ENCODE data around the gene KCNJ6. TPM values are rescaled to one million over a fixed set of nuclear protein-coding genes. Genes with fewer than 3 reads are reported as not detected.

The KCNJ6 gene
- total and polyA plus RNA-seq, 2 experiments from 2014 or later = 0.07 to 0.46 TPM

DNA sequence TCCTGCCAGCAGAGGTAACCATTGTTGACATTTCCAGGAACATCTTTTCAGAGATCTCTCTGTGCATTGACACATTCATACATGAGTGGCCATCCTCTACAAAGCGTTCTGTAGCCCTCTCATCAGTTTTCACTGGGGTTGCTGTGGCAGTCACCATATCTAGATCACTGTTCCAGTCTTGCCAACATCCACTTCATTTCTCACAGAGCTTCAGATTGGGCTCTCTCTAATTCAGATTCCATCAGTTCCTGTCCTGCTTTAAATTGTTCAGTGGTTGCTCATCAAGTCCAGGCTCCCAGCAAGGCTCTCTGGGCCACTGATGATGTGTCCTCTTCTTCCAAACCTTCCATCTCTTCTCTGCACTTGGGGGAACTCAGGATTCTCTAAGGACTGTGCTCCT, 173.7 kb downstream of the KCNJ6 start:
- Histone ChIP-seq H3K79me2 (no peaks in the 10 kb centered on the region), H3K4me3 (no peak overlapping the region), H3K9me3 (ENCODE audit: low read depth) (no peaks in the 10 kb centered on the region), H3K4me2 (no peak overlapping the region), H4K20me1 (ENCODE audit: insufficient read depth, poor library complexity, severe bottlenecking) (no peaks in the 10 kb centered on the region), H2AFZ (no peak overlapping the region), H3K36me3 (replicated peaks; ENCODE audit: insufficient read depth, low read depth) (no peaks in the 10 kb centered on the region), H3K9me2 (replicated peaks; ENCODE audit: insufficient read depth) (no peaks in the 10 kb centered on the region), H3K4me1 (ENCODE audit: insufficient read depth) (no peaks in the 10 kb centered on the region), H3K27ac (no peak overlapping the region), H3K27me3 (peaks cover 8% of the 10 kb centered on the region)
- DNase-seq (ENCODE audit: low spot score) = no peak
- TF ChIP-seq EZH2phosphoT487 (IDR thresholded peaks at IDR 0.05; ENCODE audit: low read depth, severe bottlenecking, unreplicated experiment) (no peak), EZH2 (IDR thresholded peaks at IDR 0.05; ENCODE audit: borderline replicate concordance) (no peak)
- TF ChIP-seq, protein P1, sequence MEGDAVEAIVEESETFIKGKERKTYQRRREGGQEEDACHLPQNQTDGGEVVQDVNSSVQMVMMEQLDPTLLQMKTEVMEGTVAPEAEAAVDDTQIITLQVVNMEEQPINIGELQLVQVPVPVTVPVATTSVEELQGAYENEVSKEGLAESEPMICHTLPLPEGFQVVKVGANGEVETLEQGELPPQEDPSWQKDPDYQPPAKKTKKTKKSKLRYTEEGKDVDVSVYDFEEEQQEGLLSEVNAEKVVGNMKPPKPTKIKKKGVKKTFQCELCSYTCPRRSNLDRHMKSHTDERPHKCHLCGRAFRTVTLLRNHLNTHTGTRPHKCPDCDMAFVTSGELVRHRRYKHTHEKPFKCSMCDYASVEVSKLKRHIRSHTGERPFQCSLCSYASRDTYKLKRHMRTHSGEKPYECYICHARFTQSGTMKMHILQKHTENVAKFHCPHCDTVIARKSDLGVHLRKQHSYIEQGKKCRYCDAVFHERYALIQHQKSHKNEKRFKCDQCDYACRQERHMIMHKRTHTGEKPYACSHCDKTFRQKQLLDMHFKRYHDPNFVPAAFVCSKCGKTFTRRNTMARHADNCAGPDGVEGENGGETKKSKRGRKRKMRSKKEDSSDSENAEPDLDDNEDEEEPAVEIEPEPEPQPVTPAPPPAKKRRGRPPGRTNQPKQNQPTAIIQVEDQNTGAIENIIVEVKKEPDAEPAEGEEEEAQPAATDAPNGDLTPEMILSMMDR (IDR thresholded peaks at IDR 0.05; ENCODE audit: poor library complexity) = no peak
- 88% methylated on average over 1 of the region's 1 CpG for WGBS (ENCODE audit: low lambda C conversion rate, missing lambda C conversion rate)

DNA sequence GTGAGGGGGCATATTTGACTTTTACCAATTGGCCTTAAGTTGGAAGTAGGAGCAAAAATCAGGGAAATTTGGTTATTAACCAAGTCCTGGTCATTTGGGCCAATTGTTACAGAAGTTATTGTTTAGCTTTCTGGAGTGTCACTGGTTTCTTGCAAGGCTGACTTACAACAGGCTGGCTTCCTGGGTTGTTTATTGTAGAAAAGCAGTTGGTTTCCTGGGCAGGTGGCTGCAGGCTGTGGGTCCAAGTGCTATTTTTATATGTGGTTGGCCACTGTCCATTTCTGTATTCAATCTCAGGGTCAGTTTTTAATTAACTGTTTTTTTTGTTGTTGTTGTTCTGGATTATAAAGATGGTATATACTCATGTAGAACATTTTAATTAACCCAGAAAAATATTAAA, 174.1 kb downstream of the KCNJ6 start:
- Histone ChIP-seq H4K20me1 (ENCODE audit: insufficient read depth, poor library complexity, severe bottlenecking) (no peaks in the 10 kb centered on the region), H3K27me3 (peaks cover 8% of the 10 kb centered on the region), H2AFZ (no peak overlapping the region), H3K79me2 (no peaks in the 10 kb centered on the region), H3K4me3 (no peak overlapping the region), H3K9me2 (replicated peaks; ENCODE audit: insufficient read depth) (no peaks in the 10 kb centered on the region), H3K4me2 (no peak overlapping the region), H3K9me3 (ENCODE audit: low read depth) (no peaks in the 10 kb centered on the region), H3K27ac (no peak overlapping the region), H3K36me3 (replicated peaks; ENCODE audit: insufficient read depth, low read depth) (no peaks in the 10 kb centered on the region), H3K4me1 (ENCODE audit: insufficient read depth) (no peaks in the 10 kb centered on the region)
- no peak for DNase-seq (ENCODE audit: low spot score)
- TF ChIP-seq EZH2 (IDR thresholded peaks at IDR 0.05; ENCODE audit: borderline replicate concordance) = no peak
- no peak for TF ChIP-seq EZH2phosphoT487 (IDR thresholded peaks at IDR 0.05; ENCODE audit: low read depth, severe bottlenecking, unreplicated experiment)

DNA sequence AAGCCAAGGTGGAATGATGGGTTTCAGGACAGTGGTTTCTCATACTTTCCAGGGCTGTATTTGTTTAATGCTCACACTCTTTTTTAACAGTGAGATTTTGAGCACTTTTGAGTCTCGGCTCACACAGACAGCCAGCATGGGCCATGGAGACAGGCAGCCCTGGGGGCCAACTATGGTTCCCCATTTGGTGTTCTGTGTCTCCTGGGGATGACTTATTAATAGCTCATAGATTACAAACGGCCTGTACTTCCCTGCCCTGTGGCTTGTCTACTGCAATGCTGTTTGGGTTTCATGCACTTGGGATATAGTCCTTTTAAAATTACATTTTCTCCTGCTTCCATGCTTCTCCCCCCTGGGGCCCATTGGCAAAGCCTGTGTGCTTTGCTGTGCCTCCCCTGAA, 178.3 kb downstream of the KCNJ6 start:
- Histone ChIP-seq H3K27ac (no peak overlapping the region), H3K27me3 (peaks cover 22% of the 10 kb centered on the region), H3K9me2 (replicated peaks; ENCODE audit: insufficient read depth) (no peaks in the 10 kb centered on the region), H3K79me2 (no peaks in the 10 kb centered on the region), H3K9me3 (ENCODE audit: low read depth) (no peaks in the 10 kb centered on the region), H3K4me1 (ENCODE audit: insufficient read depth) (no peaks in the 10 kb centered on the region), H2AFZ (no peak overlapping the region), H3K36me3 (replicated peaks; ENCODE audit: insufficient read depth, low read depth) (no peaks in the 10 kb centered on the region), H4K20me1 (ENCODE audit: insufficient read depth, poor library complexity, severe bottlenecking) (no peaks in the 10 kb centered on the region), H3K4me3 (no peak overlapping the region), H3K4me2 (no peak overlapping the region)
- DNase-seq (ENCODE audit: low spot score) = no peak
- 74% methylated on average over 2 of the region's 2 CpGs for WGBS (ENCODE audit: low lambda C conversion rate, missing lambda C conversion rate)
- TF ChIP-seq, protein P1 (IDR thresholded peaks at IDR 0.05; ENCODE audit: poor library complexity) = no peak
- TF ChIP-seq EZH2phosphoT487 (IDR thresholded peaks at IDR 0.05; ENCODE audit: low read depth, severe bottlenecking, unreplicated experiment) (no peak), EZH2 (IDR thresholded peaks at IDR 0.05; ENCODE audit: borderline replicate concordance) (no peak)

DNA sequence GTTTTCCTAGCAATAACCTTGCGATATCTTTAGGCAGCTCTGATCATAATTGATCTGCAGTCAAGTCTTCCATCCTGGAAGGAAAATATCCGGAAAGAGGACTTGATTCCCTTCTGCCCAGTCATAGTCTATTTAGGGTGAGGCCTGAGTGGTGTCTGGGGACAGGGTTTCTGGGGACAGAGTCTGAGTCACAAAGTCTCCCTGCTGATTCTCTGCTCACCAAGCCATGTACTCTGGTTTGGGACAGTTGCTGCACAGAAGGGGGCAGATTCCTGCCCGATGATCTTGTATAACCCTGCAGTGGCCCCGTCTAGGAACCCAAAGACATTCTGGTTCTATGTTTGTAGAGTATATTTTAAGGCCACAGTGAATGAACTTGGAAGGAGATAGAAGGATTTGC, 178.8 kb downstream of the KCNJ6 start:
- 78% methylated on average over 4 of the region's 4 CpGs for WGBS (ENCODE audit: low lambda C conversion rate, missing lambda C conversion rate)
- H3K4me1 ChIP-seq (ENCODE audit: insufficient read depth) = no peaks in the 10 kb centered on the region
- no peak for TF ChIP-seq EZH2 (IDR thresholded peaks at IDR 0.05; ENCODE audit: borderline replicate concordance)
- TF ChIP-seq, protein P1 (IDR thresholded peaks at IDR 0.05; ENCODE audit: poor library complexity) = no peak
- no peak for TF ChIP-seq EZH2phosphoT487 (IDR thresholded peaks at IDR 0.05; ENCODE audit: low read depth, severe bottlenecking, unreplicated experiment)

More for the DNA sequence above, 178.8 kb downstream of the KCNJ6 start:
- H3K4me3 ChIP-seq = no peak overlapping the region
- no peaks in the 10 kb centered on the region for H3K79me2 ChIP-seq
- H3K9me2 ChIP-seq (replicated peaks; ENCODE audit: insufficient read depth) = no peaks in the 10 kb centered on the region
- no peak overlapping the region for H3K27ac ChIP-seq
- H2AFZ ChIP-seq = no peak overlapping the region
- H3K36me3 ChIP-seq (replicated peaks; ENCODE audit: insufficient read depth, low read depth) = no peaks in the 10 kb centered on the region
- no peaks in the 10 kb centered on the region for H3K9me3 ChIP-seq (ENCODE audit: low read depth)
- DNase-seq (ENCODE audit: low spot score) = no peak
- no peaks in the 10 kb centered on the region for H4K20me1 ChIP-seq (ENCODE audit: insufficient read depth, poor library complexity, severe bottlenecking)
- H3K4me2 ChIP-seq = no peak overlapping the region
- peaks cover 23% of the 10 kb centered on the region for H3K27me3 ChIP-seq

Measured in hepatocyte (in vitro differentiated cells).